Suprapubic skin (tissue), 3 donors: ENCODE measurements around the gene GLIS1.

Experiments used
- CTCF ChIP-seq, 2 donors: fragments of 200-600 bp in 1 of 2; fragments of 450-650 bp in 1 of 2; sonication (generic) in 1 of 2; IDR thresholded peaks; one replicate each; pipeline ENCODE4 v1.5.1; 2016 to 2019; ENCODE audit warnings: antibody characterized with exemption in 2 of 2, mild to moderate bottlenecking in 1 of 2, moderate library complexity in 1 of 2
- EP300 ChIP-seq: sonication (generic); formaldehyde crosslinking; IDR thresholded peaks from one replicate; pipeline ENCODE4 v1.6.1; 2017; ENCODE audit warnings: antibody characterized with exemption
- POLR2A ChIP-seq, 2 donors: fragments of 450-650 bp; IDR thresholded peaks; one replicate each; pipeline ENCODE4 v1.6.1; 2017; ENCODE audit warnings: antibody characterized with exemption in 2 of 2, mild to moderate bottlenecking in 2 of 2, moderate library complexity in 2 of 2

DNA sequence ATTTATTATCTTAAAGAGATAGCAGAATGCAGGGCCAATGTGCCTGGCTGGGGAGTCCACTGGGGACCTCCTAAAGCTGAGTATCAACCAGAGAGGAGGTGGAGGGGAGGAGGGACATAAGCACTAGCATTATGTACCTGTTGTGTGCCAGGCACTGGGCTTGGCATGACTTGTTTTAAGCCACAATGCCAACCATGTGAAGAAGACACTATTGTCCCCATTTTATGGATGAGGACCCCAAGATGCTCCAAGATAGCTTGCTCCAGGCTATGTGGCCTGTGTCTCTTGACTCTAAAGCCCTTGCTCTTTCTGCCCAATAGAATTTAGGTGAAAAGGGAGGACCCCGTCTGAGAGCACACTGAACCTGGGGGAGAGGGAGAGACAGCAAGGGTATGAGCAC lies 111.3 kb downstream of the GLIS1 start:
- TF ChIP-seq CTCF (IDR thresholded peaks at IDR 0.05) (no peak), POLR2A (IDR thresholded peaks at IDR 0.05) (no peak), EP300 (no peak)
